ENCODE results near the gene BCAS3.
"Not testable (repeated sequence)": the region's sequence is repeated elsewhere in the genome, so short reads cannot be mapped to it uniquely, and the experiment has no call there.

BCAS3 gene

GRCh38 chr17:60971515-60972369 lies 294.1 kb downstream of the BCAS3 start:
- H3K36me3 ChIP-seq (ENCODE audit: control insufficient read depth, insufficient read depth, low read length) = no peaks in the 10 kb centered on the region
- H3K9ac ChIP-seq = no peak overlapping the region
- H3K4me3 ChIP-seq (ENCODE audit: low read depth, low read length) = no peak overlapping the region
- TF ChIP-seq, protein P1, sequence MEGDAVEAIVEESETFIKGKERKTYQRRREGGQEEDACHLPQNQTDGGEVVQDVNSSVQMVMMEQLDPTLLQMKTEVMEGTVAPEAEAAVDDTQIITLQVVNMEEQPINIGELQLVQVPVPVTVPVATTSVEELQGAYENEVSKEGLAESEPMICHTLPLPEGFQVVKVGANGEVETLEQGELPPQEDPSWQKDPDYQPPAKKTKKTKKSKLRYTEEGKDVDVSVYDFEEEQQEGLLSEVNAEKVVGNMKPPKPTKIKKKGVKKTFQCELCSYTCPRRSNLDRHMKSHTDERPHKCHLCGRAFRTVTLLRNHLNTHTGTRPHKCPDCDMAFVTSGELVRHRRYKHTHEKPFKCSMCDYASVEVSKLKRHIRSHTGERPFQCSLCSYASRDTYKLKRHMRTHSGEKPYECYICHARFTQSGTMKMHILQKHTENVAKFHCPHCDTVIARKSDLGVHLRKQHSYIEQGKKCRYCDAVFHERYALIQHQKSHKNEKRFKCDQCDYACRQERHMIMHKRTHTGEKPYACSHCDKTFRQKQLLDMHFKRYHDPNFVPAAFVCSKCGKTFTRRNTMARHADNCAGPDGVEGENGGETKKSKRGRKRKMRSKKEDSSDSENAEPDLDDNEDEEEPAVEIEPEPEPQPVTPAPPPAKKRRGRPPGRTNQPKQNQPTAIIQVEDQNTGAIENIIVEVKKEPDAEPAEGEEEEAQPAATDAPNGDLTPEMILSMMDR (IDR thresholded peaks at IDR 0.05) = peak; percentile 53
- peak overlapping the region; percentile 34 for H2AFZ ChIP-seq
- H3K4me2 ChIP-seq (ENCODE audit: low read length) = no peak overlapping the region
- H3K9me3 ChIP-seq (ENCODE audit: control insufficient read depth, low read length) = no peaks in the 10 kb centered on the region
- no peaks in the 10 kb centered on the region for H3K4me1 ChIP-seq
- peaks cover 2% of the 10 kb centered on the region for H3K79me2 ChIP-seq
- no peak overlapping the region for H3K27ac ChIP-seq
- no peaks in the 10 kb centered on the region for H3K27me3 ChIP-seq (ENCODE audit: control insufficient read depth, insufficient read depth, low read length)

DNA sequence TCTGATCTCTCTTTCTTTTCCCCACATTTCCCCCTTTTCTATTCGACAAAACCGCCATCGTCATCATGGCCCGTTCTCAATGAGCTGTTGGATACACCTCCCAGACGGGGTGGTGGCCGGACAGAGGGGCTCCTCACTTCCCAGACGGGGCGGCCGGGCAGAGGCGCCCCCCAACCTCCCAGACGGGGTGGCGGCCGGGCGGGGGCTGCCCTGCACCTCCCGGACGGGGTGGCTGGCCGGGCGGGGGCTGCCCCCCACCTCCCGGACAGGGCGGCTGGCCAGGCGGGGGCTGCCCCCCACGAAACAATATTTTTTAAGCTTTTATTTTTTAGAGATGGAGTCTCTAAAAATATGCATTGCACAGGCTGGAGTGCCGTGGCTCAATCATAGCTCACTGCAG lies 299.2 kb downstream of the BCAS3 start:
- H3K36me3 ChIP-seq (ENCODE audit: control insufficient read depth, insufficient read depth, low read length); H2AFZ ChIP-seq: not testable (repeated sequence)

DNA sequence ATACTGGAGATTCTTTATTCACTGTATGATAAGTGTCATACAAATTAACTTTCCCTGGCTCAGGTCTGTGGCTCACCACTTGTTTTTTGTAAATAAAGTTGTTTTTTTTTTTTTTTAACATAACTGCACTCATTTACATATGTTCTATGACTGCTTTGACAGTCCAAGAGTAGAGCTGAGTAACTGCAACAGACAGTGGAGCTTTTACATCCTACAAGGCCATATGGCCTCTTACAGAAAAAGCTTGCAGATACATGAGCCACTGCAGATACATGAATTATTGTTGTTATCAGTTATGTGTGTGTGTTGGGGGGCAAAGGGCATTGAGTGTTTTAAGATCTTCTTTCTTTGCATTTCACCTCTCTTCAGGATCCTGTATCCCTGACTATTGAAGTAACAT lies 311.7 kb downstream of the BCAS3 start:
- Histone ChIP-seq H3K4me2 (ENCODE audit: low read length) (no peak overlapping the region), H3K36me3 (ENCODE audit: control insufficient read depth, insufficient read depth, low read length) (no peaks in the 10 kb centered on the region), H3K9ac (no peak overlapping the region), H2AFZ (no peak overlapping the region), H3K4me3 (ENCODE audit: low read depth, low read length) (no peak overlapping the region), H3K27me3 (ENCODE audit: control insufficient read depth, insufficient read depth, low read length) (no peaks in the 10 kb centered on the region), H3K79me2 (no peaks in the 10 kb centered on the region), H3K9me3 (ENCODE audit: control insufficient read depth, low read length) (no peaks in the 10 kb centered on the region), H3K27ac (no peak overlapping the region), H3K4me1 (no peaks in the 10 kb centered on the region)
- TF ChIP-seq, protein P1 (IDR thresholded peaks at IDR 0.05) = no peak

More for the DNA sequence above, 299.2 kb downstream of the BCAS3 start:
- H3K9ac ChIP-seq; H3K9me3 ChIP-seq (ENCODE audit: control insufficient read depth, low read length); H3K4me3 ChIP-seq (ENCODE audit: low read depth, low read length); H3K27me3 ChIP-seq (ENCODE audit: control insufficient read depth, insufficient read depth, low read length); H3K27ac ChIP-seq; H3K79me2 ChIP-seq; H3K4me1 ChIP-seq; H3K4me2 ChIP-seq (ENCODE audit: low read length): not testable (repeated sequence)

DNA sequence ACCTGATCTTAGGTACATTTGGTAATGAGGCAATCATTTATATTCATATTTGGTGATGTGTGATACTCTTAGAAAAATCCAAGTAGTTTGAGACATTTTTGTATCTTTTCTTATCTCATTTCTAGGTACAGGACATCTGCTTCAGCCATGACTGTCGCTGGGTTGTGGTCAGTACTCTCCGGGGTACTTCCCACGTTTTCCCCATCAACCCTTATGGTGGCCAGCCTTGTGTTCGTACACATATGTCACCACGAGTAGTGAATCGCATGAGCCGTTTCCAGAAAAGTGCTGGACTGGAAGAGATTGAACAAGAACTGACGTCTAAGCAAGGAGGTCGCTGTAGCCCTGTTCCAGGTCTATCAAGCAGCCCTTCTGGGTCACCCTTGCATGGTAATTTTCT lies 312.2 kb downstream of the BCAS3 start:
- Histone ChIP-seq H3K4me3 (ENCODE audit: low read depth, low read length) (no peak overlapping the region), H2AFZ (no peak overlapping the region), H3K36me3 (ENCODE audit: control insufficient read depth, insufficient read depth, low read length) (no peaks in the 10 kb centered on the region), H3K27ac (no peak overlapping the region), H3K4me2 (ENCODE audit: low read length) (no peak overlapping the region), H3K27me3 (ENCODE audit: control insufficient read depth, insufficient read depth, low read length) (no peaks in the 10 kb centered on the region), H3K79me2 (no peaks in the 10 kb centered on the region), H3K9ac (no peak overlapping the region), H3K9me3 (ENCODE audit: control insufficient read depth, low read length) (no peaks in the 10 kb centered on the region), H3K4me1 (no peaks in the 10 kb centered on the region)
- TF ChIP-seq, protein P1 (IDR thresholded peaks at IDR 0.05) = no peak

DNA sequence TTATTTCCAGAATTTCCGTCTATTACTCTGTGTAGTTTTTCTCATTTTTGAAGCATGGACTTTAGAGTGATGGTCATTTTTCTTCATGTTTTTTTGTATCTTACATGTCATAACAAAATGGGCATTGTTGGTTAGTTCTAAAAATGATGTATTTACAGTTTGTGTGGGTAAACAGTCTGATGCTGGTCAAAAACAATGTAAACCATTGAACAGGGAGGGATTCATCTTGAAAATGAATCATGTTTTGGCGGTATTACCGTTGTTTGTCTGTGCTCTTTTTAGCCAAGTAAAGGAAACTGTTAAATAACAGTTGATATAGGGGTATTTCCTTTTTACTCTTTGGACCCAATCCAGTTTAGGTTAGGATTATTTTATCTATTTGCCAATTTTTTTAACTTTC lies 315.8 kb downstream of the BCAS3 start:
- no peak overlapping the region for H3K27ac ChIP-seq
- no peak overlapping the region for H3K4me3 ChIP-seq (ENCODE audit: low read depth, low read length)
- no peaks in the 10 kb centered on the region for H3K9me3 ChIP-seq (ENCODE audit: control insufficient read depth, low read length)
- no peaks in the 10 kb centered on the region for H3K36me3 ChIP-seq (ENCODE audit: control insufficient read depth, insufficient read depth, low read length)
- TF ChIP-seq, protein P1 (IDR thresholded peaks at IDR 0.05) = no peak
- H3K27me3 ChIP-seq (ENCODE audit: control insufficient read depth, insufficient read depth, low read length) = no peaks in the 10 kb centered on the region
- H3K79me2 ChIP-seq = no peaks in the 10 kb centered on the region
- H3K4me1 ChIP-seq = no peaks in the 10 kb centered on the region
- no peak overlapping the region for H3K4me2 ChIP-seq (ENCODE audit: low read length)
- no peak overlapping the region for H3K9ac ChIP-seq
- no peak overlapping the region for H2AFZ ChIP-seq
